Kidney (tissue), 14 donors: Measurements from ENCODE around the gene PHOSPHO1. TPM values are rescaled to one million over a fixed set of nuclear protein-coding genes. Genes with fewer than 3 reads are reported as not detected.

Source experiments
- DNase-seq, 5 donors: peaks; one replicate each; pipeline ENCODE4 v3.0.0-alpha.2; 2013 to 2020
- FAIRE-seq: peaks from 2 replicates; lab custom pipeline; 2012; peaks lifted over from hg19 to GRCh38; lab: Jason Lieb, UNC
- H3K27ac ChIP-seq, 2 donors: one replicate each; pipeline ENCODE4 v1.7.0; 2013; ENCODE audit warnings: low read depth in 2 of 2, low read length in 2 of 2, inconsistent platforms in 1 of 2
- H3K27me3 ChIP-seq: one replicate; pipeline ENCODE4 v1.7.1; 2013; ENCODE audit warnings: low read length, inconsistent platforms; ENCODE audit not compliant: control insufficient read depth, insufficient read depth
- H3K36me3 ChIP-seq, 3 donors: one replicate each; pipeline versions ENCODE4 v1.7.0 to v1.7.1; 2013; ENCODE audit warnings: low read length in 3 of 3, control low read depth in 1 of 3, inconsistent platforms in 1 of 3; ENCODE audit not compliant: insufficient read depth in 3 of 3, control insufficient read depth in 2 of 3
- H3K4me1 ChIP-seq, 3 donors: one replicate each; pipeline versions ENCODE4 v1.7.0 to v1.7.1; 2013; ENCODE audit warnings: low read length in 3 of 3, inconsistent platforms in 1 of 3, low read depth in 1 of 3; ENCODE audit not compliant: control insufficient read depth in 2 of 3, insufficient read depth in 2 of 3
- H3K4me3 ChIP-seq, 3 donors: one replicate each; pipeline versions ENCODE4 v1.7.0 to v1.8.1; 2013; ENCODE audit warnings: low read length in 3 of 3, control low read depth in 1 of 3, inconsistent platforms in 1 of 3
- H3K9ac ChIP-seq, 3 donors: one replicate each; pipeline versions ENCODE4 v1.7.0 to v1.7.1; 2013; ENCODE audit warnings: low read length in 3 of 3, control low read depth in 1 of 3, inconsistent platforms in 1 of 3
- H3K9me3 ChIP-seq, 3 donors: one replicate each; pipeline versions ENCODE4 v1.7.0 to v1.7.1; 2013; ENCODE audit warnings: low read length in 3 of 3, control low read depth in 1 of 3, inconsistent platforms in 1 of 3; ENCODE audit not compliant: control insufficient read depth in 2 of 3, insufficient read depth in 1 of 3
- CTCF ChIP-seq: IDR thresholded peaks from 3 replicates; pipeline ENCODE4 v1.5.1; 2012; ENCODE audit warnings: mild to moderate bottlenecking, moderate library complexity, borderline replicate concordance; ENCODE audit not compliant: insufficient read depth; ENCODE audit errors: extremely low read depth
- intact Hi-C: fragments of 100-400 bp; cut with DNase I; formaldehyde crosslinking; loops from one replicate; pipeline ENCODE4 v1.11.1; 2022
- polyA plus RNA-seq: library from polyadenylated mRNA; stranded (reverse); fragments of 350-450 nt; fragmentation: Illumina TruSeq; extraction: RNeasy Lipid Tissue Mini Kit (QIAGEN cat#74804); gene quantifications from one replicate; pipeline ENCODE4 v1.2.3, GENCODE V29; 2014; ENCODE audit warnings: low read depth, low replicate concordance; ENCODE audit not compliant: insufficient read depth
- total RNA-seq: library from RNA; stranded (reverse); fragmentation: NEBNext Ultra II Directional; extraction: Animal tissue kit (Norgen Biotek cat#: 25700); gene quantifications from one replicate; pipeline ENCODE4 v1.2.1, GENCODE V29; 2021
- donor health status: control.
- donor health status: control.
- donor health status: control.
- donor health status: control.
- donor health status: control.
- donor health status: DM: yes; HTN: yes; CAD: no.
- donor health status: Normal renal cell carcinoma (clear cell type).

PHOSPHO1 gene
- total and polyA plus RNA-seq, 2 donors from 2014 or later: 0.22 to 1.5 TPM

- Histone ChIP-seq H3K4me3 (no peak overlapping the region), H3K27ac (no peak overlapping the region), H3K27me3 (no peaks in the 10 kb centered on the region), H3K36me3 (no peaks in the 10 kb centered on the region), H3K9me3 (no peaks in the 10 kb centered on the region), H3K9ac (no peak overlapping the region), H3K4me1 (peaks cover 0 to 7% (median 0%) of the 10 kb centered on the region in 3 donors)
- no peak for TF ChIP-seq CTCF
- intact Hi-C loops: no loop called here
- FAIRE-seq: no peak
- no peak for DNase-seq
These were observed 24.5 kb upstream of the PHOSPHO1 start for GRCh38 chr17:49255125-49255524.

GRCh38 chr17:49254066-49254465 is 23.5 kb upstream of the PHOSPHO1 start:
- no peak for TF ChIP-seq CTCF
- H3K4me3 ChIP-seq: no peak overlapping the region
- DNase-seq: no peak
- no peak overlapping the region for H3K27ac ChIP-seq
- H3K9me3 ChIP-seq: no peaks in the 10 kb centered on the region
- H3K4me1 ChIP-seq: peaks cover 0 to 4% (median 0%) of the 10 kb centered on the region in 3 donors
- no peaks in the 10 kb centered on the region for H3K27me3 ChIP-seq
- H3K36me3 ChIP-seq: no peaks in the 10 kb centered on the region
- intact Hi-C loops: no loop called here
- no peak overlapping the region for H3K9ac ChIP-seq
- FAIRE-seq: no peak

- H3K9ac ChIP-seq: no peak overlapping the region
- H3K27ac ChIP-seq: no peak overlapping the region
- no peaks in the 10 kb centered on the region for H3K27me3 ChIP-seq
- H3K4me3 ChIP-seq: no peak overlapping the region
- no peaks in the 10 kb centered on the region for H3K4me1 ChIP-seq
- H3K9me3 ChIP-seq: no peaks in the 10 kb centered on the region
- DNase-seq: peak in 1 of 5 donors; percentile 18
- FAIRE-seq: no peak
- intact Hi-C loops: no loop called here
- TF ChIP-seq CTCF: no peak
- no peaks in the 10 kb centered on the region for H3K36me3 ChIP-seq
These were observed 21.6 kb upstream of the PHOSPHO1 start for GRCh38 chr17:49252148-49252695.
